Measurements from ENCODE around the gene TAPT1. TPM values are rescaled to one million over a fixed set of nuclear protein-coding genes. Genes with fewer than 3 reads are reported as not detected.

The TAPT1 gene
- total and polyA plus RNA-seq, 8 donors = 7.3 to 27.7 (median 19.2) TPM

DNA sequence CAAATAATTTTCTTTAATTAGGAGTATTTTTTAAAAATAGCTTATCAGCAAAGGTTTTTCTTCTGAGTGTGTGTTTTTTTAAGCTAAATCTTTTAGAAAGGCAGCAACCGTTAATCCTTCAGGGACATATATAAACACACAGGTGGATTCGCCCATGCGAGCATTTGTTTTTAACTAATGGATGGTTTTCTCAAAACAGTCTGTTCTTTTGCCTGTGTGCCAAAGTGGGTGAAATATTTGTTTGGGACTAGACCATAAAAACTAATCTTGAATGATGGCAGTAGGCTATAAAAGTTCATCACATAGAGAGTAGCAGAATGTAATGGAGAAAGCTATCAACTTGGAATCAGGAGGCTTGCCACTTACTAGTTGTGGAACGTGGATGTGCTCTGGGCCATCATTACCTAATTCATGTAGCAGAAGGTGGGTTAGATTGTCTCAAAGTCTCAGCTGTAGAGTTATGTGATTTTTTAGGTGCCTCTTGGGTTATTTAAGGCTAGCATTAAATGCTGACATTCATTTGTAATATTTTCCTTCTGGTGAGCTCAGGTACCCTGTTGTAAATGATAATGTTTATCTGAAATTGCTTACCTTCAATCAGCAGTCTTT, 7.4 kb upstream of the TAPT1 start:
- 86 to 93% methylated on average over 4 of the region's 4 CpGs for WGBS, 2 donors
- Histone ChIP-seq H3K27ac (no peak overlapping the region), H3K27me3 (no peaks in the 10 kb centered on the region), H3K36me3 (no peaks in the 10 kb centered on the region), H3K4me1 (peaks cover 0 to 15% (median 0%) of the 10 kb centered on the region in 3 donors), H3K9me3 (no peaks in the 10 kb centered on the region), H3K4me3 (no peak overlapping the region)
- TF ChIP-seq, protein P1, sequence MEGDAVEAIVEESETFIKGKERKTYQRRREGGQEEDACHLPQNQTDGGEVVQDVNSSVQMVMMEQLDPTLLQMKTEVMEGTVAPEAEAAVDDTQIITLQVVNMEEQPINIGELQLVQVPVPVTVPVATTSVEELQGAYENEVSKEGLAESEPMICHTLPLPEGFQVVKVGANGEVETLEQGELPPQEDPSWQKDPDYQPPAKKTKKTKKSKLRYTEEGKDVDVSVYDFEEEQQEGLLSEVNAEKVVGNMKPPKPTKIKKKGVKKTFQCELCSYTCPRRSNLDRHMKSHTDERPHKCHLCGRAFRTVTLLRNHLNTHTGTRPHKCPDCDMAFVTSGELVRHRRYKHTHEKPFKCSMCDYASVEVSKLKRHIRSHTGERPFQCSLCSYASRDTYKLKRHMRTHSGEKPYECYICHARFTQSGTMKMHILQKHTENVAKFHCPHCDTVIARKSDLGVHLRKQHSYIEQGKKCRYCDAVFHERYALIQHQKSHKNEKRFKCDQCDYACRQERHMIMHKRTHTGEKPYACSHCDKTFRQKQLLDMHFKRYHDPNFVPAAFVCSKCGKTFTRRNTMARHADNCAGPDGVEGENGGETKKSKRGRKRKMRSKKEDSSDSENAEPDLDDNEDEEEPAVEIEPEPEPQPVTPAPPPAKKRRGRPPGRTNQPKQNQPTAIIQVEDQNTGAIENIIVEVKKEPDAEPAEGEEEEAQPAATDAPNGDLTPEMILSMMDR (IDR thresholded peaks at IDR 0.05) = no peak
- ATAC-seq (no peak), FAIRE-seq (no peak), DNase-seq (no peak)
- intact Hi-C loops (cut with DNase I) = no loop called here

GRCh38 chr4:16231570-16232245, 5.4 kb upstream of the TAPT1 start:
- no peak overlapping the region for H3K4me3 ChIP-seq
- TF ChIP-seq, protein P1 (IDR thresholded peaks at IDR 0.05) = no peak
- intact Hi-C loops (cut with DNase I) = no loop called here

GRCh38 chr4:16230308-16230707, 4.0 kb upstream of the TAPT1 start:
- DNase-seq (no peak), FAIRE-seq (no peak), ATAC-seq (no peak)
- H3K4me3 ChIP-seq = no peak overlapping the region
- TF ChIP-seq, protein P1 (IDR thresholded peaks at IDR 0.05) = no peak
- H3K9me3 ChIP-seq = no peaks in the 10 kb centered on the region
- WGBS, 2 donors = 66 to 75% methylated on average over 2 of the region's 2 CpGs
- no peaks in the 10 kb centered on the region for H3K36me3 ChIP-seq
- H3K27ac ChIP-seq = no peak overlapping the region
- H3K4me1 ChIP-seq = peaks cover 0 to 20% (median 2%) of the 10 kb centered on the region in 3 donors
- no peaks in the 10 kb centered on the region for H3K27me3 ChIP-seq
- intact Hi-C loops (cut with DNase I) = no loop called here

More at GRCh38 chr4:16231570-16232245, 5.4 kb upstream of the TAPT1 start:
- ATAC-seq = no peak
- Histone ChIP-seq H3K27ac (peak overlapping the region in 2 of 4 donors; percentile 10 to 11), H3K36me3 (no peaks in the 10 kb centered on the region), H3K27me3 (no peaks in the 10 kb centered on the region), H3K4me1 (peaks cover 0 to 20% (median 0%) of the 10 kb centered on the region in 3 donors), H3K9me3 (no peaks in the 10 kb centered on the region)
- peak; percentile 69 for FAIRE-seq
- DNase-seq = no peak
- 28 to 29% methylated on average over 4 of the region's 4 CpGs for WGBS, 2 donors

GRCh38 chr4:16229604-16230003, 3.3 kb upstream of the TAPT1 start:
- H3K4me3 ChIP-seq = no peak overlapping the region
- peaks cover 6 to 21% (median 9%) of the 10 kb centered on the region in 3 donors for H3K4me1 ChIP-seq
- no peak overlapping the region for H3K27ac ChIP-seq
- no peaks in the 10 kb centered on the region for H3K36me3 ChIP-seq
- 96% methylated on average over 2 of the region's 2 CpGs for WGBS, 2 donors
- ATAC-seq = no peak
- DNase-seq = no peak
- FAIRE-seq = peak; percentile 73
- no peaks in the 10 kb centered on the region for H3K27me3 ChIP-seq
- intact Hi-C loops (cut with DNase I) = no loop called here
- TF ChIP-seq, protein P1 (IDR thresholded peaks at IDR 0.05) = no peak
- H3K9me3 ChIP-seq = no peaks in the 10 kb centered on the region

DNA sequence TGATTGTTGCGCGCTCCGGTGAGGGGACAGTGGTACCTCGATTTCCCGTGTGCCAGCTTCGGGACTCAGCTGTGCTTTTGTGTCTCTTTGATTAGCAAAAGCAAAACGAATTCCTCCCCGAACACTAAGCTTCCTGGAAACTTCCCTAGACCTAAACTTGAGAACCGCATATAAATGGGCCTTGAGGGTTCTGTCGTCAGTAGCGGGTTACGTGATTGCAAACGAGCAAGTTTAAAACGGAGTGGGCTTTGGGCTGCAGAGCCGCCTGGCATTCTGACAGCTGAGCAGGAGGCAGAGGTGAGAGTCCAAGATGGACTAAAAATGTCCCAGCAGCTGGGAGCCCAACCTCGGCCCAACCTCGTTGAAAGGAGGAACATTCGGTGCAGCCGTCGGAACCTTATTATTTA, 1.2 kb upstream of the TAPT1 start:
- Histone ChIP-seq H3K27me3 (no peaks in the 10 kb centered on the region), H3K9me3 (no peaks in the 10 kb centered on the region), H3K4me3 (peak overlapping the region; percentile 76 to 93 (median 82)), H3K27ac (peak overlapping the region; percentile 88 to 97 (median 96)), H3K36me3 (no peaks in the 10 kb centered on the region), H3K4me1 (peaks cover 16 to 39% (median 28%) of the 10 kb centered on the region in 3 donors)
- 1% methylated on average over 20 of the region's 20 CpGs for WGBS, 2 donors
- intact Hi-C loops (cut with DNase I) = no loop called here
- DNase-seq (peak; percentile 32 to 65 (median 50)), ATAC-seq (peak; percentile 19 to 32 (median 30)), FAIRE-seq (no peak)
- TF ChIP-seq, protein P1 (IDR thresholded peaks at IDR 0.05) = no peak

Data from pancreas (tissue), 10 donors.